ENCODE data around the gene CMTM1.

Gene CMTM1

DNA sequence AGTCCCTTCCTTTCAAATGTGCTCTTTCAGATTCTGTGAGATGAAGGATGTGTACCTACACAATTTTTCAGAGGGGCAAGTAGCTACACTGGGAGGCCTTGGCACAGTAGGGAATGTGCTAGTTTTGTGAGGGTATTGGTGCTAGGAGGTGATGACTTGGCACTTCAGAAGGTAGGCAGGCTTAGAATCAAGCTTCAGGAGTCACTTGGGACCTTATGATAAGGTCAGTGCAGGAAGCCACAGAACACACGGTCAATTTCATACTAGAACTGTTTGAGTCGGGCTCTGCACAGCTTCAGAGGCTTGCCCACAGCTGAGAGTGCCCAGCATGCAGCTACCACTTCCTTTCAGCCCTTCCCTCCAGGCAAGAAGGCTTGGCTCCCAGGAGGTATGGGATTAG lies 6.1 kb downstream of the CMTM1 start:
- no peak overlapping the region for H3K9ac ChIP-seq (ENCODE audit: low read length)
- H3K27me3 ChIP-seq (ENCODE audit: control insufficient read depth, insufficient read depth, low read length) = no peaks in the 10 kb centered on the region
- H3K36me3 ChIP-seq (ENCODE audit: control insufficient read depth, insufficient read depth, low read length) = no peaks in the 10 kb centered on the region
- no peak overlapping the region for H3K4me3 ChIP-seq (ENCODE audit: low read length)
- no peaks in the 10 kb centered on the region for H3K9me3 ChIP-seq (ENCODE audit: control insufficient read depth, low read length)
- no peaks in the 10 kb centered on the region for H3K4me1 ChIP-seq (ENCODE audit: control insufficient read depth, insufficient read depth, low read length)

DNA sequence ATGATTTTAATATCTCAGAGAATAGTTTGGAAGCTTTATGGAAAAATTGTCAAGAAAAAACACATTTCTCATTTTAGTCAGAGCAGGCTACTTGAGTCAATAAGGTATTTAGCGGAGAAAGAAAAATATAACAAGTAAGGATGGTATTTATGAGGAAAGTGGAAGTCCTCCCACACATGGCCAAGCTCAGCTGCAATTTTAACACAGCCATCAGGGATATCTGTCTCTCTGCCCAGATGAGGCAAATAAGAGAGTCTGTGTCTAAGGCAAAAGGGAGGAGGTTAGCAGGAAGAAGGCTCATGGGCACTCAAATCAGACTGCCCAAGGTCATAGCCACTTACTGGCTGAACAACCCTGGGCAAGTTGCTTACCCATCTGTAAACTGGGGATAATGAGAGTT lies 7.8 kb downstream of the CMTM1 start:
- H3K27me3 ChIP-seq (ENCODE audit: control insufficient read depth, insufficient read depth, low read length) = peaks cover 14% of the 10 kb centered on the region
- H3K4me1 ChIP-seq (ENCODE audit: control insufficient read depth, insufficient read depth, low read length) = no peaks in the 10 kb centered on the region
- H3K9ac ChIP-seq (ENCODE audit: low read length) = no peak overlapping the region
- H3K9me3 ChIP-seq (ENCODE audit: control insufficient read depth, low read length) = no peaks in the 10 kb centered on the region
- H3K4me3 ChIP-seq (ENCODE audit: low read length) = no peak overlapping the region
- no peaks in the 10 kb centered on the region for H3K36me3 ChIP-seq (ENCODE audit: control insufficient read depth, insufficient read depth, low read length)

DNA sequence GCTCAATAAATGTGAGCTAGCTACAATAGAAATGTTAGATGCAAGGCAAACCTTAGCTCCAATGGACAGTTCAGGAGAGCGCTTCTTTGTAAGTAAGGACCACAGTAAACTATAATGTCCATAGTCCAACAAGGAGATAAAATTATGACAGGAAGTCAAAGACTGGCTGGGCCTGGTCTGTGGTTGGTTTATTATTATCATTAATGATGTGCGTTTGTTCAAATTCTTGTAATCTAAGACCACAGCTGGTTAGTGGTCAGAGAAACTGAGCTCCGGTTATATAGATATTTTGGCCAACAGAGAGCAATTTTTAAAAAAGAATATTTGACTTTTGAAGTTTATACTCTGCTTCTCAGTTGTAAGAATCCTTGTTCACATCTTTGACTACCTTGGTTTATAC lies 8.3 kb downstream of the CMTM1 start:
- Histone ChIP-seq H3K9me3 (ENCODE audit: control insufficient read depth, low read length) (no peaks in the 10 kb centered on the region), H3K4me3 (ENCODE audit: low read length) (no peak overlapping the region), H3K4me1 (ENCODE audit: control insufficient read depth, insufficient read depth, low read length) (no peaks in the 10 kb centered on the region), H3K36me3 (ENCODE audit: control insufficient read depth, insufficient read depth, low read length) (no peaks in the 10 kb centered on the region), H3K27me3 (ENCODE audit: control insufficient read depth, insufficient read depth, low read length) (peaks cover 14% of the 10 kb centered on the region), H3K9ac (ENCODE audit: low read length) (no peak overlapping the region)

DNA sequence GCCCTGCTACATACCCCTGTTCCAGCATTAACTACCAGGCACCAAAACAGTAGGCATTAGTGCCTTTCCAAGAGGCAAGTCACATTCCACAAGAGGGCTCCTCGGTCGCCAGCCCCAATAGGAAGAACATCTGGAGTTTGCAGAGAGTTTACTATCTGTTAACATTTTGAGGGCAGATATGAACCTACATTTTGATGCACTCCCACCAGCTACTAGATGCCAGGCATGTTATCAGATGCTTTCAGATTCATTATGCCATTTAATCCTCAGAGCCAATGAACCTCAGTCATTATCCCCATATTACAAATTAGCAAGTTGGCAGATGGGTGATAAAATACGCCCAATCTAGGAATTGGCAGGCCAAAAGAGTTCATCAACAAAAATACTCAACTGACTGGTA lies 8.8 kb downstream of the CMTM1 start:
- no peaks in the 10 kb centered on the region for H3K4me1 ChIP-seq (ENCODE audit: control insufficient read depth, insufficient read depth, low read length)
- H3K9me3 ChIP-seq (ENCODE audit: control insufficient read depth, low read length) = no peaks in the 10 kb centered on the region
- no peak overlapping the region for H3K9ac ChIP-seq (ENCODE audit: low read length)
- H3K27me3 ChIP-seq (ENCODE audit: control insufficient read depth, insufficient read depth, low read length) = peaks cover 14% of the 10 kb centered on the region
- no peak overlapping the region for H3K4me3 ChIP-seq (ENCODE audit: low read length)
- H3K36me3 ChIP-seq (ENCODE audit: control insufficient read depth, insufficient read depth, low read length) = no peaks in the 10 kb centered on the region

DNA sequence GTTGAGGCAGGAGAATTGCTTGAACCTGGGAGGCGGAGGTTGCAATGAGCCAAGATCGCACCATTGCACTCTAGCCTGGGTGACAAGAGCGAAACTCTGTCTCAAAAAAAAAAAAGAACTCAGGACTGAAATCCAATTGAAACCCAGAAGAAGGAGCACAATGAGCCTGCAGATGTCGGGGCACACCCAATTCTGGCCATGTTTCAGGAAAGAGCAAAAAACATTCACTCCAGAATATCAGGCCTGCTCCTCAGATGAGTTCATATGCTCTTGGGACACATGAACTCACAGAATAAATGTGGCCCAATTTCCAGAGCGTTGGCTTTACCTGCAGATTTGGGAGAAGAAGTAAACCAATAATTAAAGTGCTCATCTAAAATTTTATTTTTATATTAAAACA lies 10.1 kb downstream of the CMTM1 start:
- no peak overlapping the region for H3K4me3 ChIP-seq (ENCODE audit: low read length)
- no peaks in the 10 kb centered on the region for H3K4me1 ChIP-seq (ENCODE audit: control insufficient read depth, insufficient read depth, low read length)
- no peaks in the 10 kb centered on the region for H3K9me3 ChIP-seq (ENCODE audit: control insufficient read depth, low read length)
- no peaks in the 10 kb centered on the region for H3K36me3 ChIP-seq (ENCODE audit: control insufficient read depth, insufficient read depth, low read length)
- no peak overlapping the region for H3K9ac ChIP-seq (ENCODE audit: low read length)
- H3K27me3 ChIP-seq (ENCODE audit: control insufficient read depth, insufficient read depth, low read length) = peaks cover 14% of the 10 kb centered on the region

DNA sequence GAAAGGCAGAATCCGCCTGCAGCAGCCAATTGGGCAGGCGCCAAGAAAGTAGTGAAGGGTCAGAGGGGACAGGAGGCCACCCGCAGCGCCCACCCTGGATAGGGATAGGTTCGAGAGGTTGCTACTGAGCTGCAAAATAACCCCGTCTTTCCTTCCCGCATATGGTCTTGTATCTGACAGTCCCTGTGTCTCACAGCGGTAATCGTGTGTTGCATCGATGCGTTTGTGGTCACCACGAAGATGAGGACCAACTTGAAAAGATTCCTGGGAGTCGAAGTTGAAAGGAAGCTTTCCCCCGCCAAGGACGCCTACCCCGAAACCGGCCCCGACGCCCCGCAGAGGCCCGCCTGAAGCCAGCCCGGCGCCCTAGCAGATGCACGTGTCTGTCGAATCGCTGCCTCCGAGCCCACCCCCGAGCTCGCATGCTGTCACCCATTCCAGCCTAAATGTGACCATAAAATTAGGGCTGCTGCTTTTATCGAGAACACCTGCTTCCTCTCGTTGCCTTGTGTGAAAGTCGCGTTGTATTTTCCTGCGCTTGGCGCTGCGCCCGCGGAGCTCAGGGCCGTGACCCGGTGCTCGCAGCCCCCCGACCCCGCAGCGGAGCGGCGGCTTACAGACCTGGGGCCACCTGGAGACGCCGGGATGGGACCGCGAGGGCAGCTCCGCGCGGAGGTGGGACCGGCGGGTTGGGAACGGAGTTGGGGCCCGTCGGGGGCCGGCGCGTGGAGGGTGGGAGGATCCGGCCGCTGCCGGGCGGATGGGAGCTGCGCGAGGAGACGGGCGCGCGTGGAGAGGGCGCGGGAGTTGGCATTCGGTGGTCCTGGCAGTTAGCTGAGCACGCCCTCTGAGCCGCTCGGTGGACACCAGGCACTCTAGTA lies 12.7 kb downstream of the CMTM1 start, which contains the start of gene CMTM2:
Gene CMTM2 (plus strand): TSS at position 813 of the 881 bp plus-strand sequence. CDS start 145 bp downstream, outside the sequence.
- H3K4me1 ChIP-seq (ENCODE audit: control insufficient read depth, insufficient read depth, low read length) = peaks cover 6% of the 10 kb centered on the region
- no peak within 1 kb of the TSS for H3K9ac ChIP-seq (ENCODE audit: low read length)
- H3K4me3 ChIP-seq (ENCODE audit: low read length) = no peak within 1 kb of the TSS
- no peaks in the 10 kb centered on the region for H3K9me3 ChIP-seq (ENCODE audit: control insufficient read depth, low read length)
- peaks cover 14% of the 10 kb centered on the region for H3K27me3 ChIP-seq (ENCODE audit: control insufficient read depth, insufficient read depth, low read length)
- no peaks in the 10 kb centered on the region for H3K36me3 ChIP-seq (ENCODE audit: control insufficient read depth, insufficient read depth, low read length)

DNA sequence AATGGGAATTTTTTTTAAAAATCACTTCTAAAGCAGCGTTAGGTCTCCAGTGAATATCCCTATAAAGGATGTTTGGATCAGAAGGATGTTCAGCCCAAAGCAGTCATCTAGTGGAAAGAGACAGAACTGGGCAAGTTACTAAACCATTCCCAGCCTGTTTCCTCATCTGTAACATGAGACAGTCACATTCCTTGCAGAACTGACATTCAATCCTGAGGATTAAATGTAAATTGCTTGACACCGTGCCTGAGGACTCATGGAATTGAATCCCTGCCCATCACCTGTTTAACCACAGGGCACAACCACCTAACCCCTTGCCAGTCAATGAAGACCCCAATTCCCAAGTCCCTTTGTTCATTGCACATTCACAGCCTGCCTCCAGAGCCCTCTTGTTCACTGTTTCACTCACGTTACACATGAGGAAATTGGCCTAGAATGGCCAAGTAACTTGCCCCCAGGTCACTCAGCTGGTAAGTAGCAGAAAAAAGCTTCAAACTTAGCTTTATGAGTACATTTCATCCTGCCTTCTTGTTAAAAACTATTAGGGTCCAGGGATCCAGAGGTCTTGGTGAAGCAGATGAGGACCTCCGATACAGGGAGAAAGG lies 14.5 kb downstream of the CMTM1 start:
- Histone ChIP-seq H3K4me3 (ENCODE audit: low read length) (no peak overlapping the region), H3K36me3 (ENCODE audit: control insufficient read depth, insufficient read depth, low read length) (no peaks in the 10 kb centered on the region), H3K9ac (ENCODE audit: low read length) (no peak overlapping the region)

DNA sequence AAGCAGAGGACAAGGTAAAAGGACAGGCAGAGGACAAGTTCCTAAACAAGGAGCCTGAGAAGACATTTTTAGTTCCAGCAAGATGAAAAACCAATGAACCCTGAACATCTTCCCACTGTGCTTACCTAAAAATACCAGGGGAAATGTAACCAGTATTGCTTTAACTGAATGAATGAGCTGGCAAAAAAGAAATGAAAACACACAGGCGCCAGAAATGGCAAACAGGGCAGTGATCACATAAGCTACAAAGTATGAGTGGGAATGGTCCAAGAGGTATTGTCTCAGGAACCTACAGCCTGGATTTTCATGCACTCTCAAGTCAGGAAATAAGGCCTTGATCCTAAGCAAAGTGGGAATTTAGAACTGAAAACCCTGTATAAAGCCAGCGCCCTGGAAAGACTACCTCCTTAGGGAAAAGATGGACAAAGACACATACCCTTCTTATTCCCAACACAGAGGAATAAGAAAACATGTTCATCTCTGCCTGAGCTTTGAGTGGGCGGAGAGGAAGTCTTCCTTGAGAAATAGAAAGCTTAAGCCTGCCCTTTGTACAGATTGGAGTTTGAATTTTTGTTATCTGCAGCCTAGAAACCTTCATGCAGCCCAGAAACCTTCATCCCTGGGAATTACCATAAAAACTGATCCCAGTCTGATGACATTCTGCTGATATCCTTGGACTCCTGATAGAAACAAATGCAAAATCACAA lies 15.2 kb downstream of the CMTM1 start:
- H3K27me3 ChIP-seq (ENCODE audit: control insufficient read depth, insufficient read depth, low read length) = peaks cover 14% of the 10 kb centered on the region
- H3K4me1 ChIP-seq (ENCODE audit: control insufficient read depth, insufficient read depth, low read length) = peaks cover 6% of the 10 kb centered on the region
- no peak overlapping the region for H3K4me3 ChIP-seq (ENCODE audit: low read length)
- no peaks in the 10 kb centered on the region for H3K9me3 ChIP-seq (ENCODE audit: control insufficient read depth, low read length)
- H3K36me3 ChIP-seq (ENCODE audit: control insufficient read depth, insufficient read depth, low read length) = no peaks in the 10 kb centered on the region
- H3K9ac ChIP-seq (ENCODE audit: low read length) = no peak overlapping the region

More for the DNA sequence above, 14.5 kb downstream of the CMTM1 start:
- peaks cover 14% of the 10 kb centered on the region for H3K27me3 ChIP-seq (ENCODE audit: control insufficient read depth, insufficient read depth, low read length)
- H3K4me1 ChIP-seq (ENCODE audit: control insufficient read depth, insufficient read depth, low read length) = peaks cover 6% of the 10 kb centered on the region
- no peaks in the 10 kb centered on the region for H3K9me3 ChIP-seq (ENCODE audit: control insufficient read depth, low read length)

DNA sequence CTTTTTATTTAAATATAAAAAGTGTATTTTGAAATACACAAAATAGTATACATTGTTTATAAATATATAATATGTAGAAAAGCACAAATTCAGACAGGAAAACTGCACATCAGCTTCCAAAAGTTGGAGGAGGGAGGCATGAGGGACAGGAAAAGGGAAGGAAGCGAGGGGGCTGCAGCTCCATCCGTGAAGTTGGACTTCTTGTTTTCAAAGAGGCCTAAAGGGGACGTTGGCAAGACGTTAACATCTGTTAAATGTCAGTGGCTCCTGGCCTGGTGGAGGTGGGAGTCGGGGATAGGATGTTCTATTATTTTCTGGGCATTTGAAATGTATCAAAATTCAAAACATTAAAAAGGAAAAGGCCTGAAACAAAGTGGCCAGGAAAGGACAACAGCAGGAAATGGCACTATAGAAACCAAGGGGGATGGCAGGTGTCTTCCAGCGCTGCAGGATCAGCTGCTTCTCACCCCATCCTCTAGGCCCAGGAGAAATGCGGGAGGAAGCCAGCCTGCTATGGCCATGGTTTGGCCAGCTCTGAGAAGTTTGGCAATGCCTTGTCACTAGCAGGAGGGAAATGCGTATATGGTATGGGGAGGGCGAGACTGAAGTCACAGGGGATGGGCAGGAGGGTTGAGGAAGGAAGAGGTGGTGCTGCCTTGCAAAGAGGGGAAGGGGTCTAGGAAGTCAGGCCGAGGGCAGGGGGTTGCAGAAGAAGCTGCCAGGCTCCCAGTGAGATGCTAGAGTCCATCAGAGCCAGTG lies 19.4 kb downstream of the CMTM1 start:
- no peaks in the 10 kb centered on the region for H3K27me3 ChIP-seq (ENCODE audit: control insufficient read depth, insufficient read depth, low read length)
- no peak overlapping the region for H3K4me3 ChIP-seq (ENCODE audit: low read length)
- H3K4me1 ChIP-seq (ENCODE audit: control insufficient read depth, insufficient read depth, low read length) = peaks cover 6% of the 10 kb centered on the region
- no peak overlapping the region for H3K9ac ChIP-seq (ENCODE audit: low read length)
- H3K36me3 ChIP-seq (ENCODE audit: control insufficient read depth, insufficient read depth, low read length) = no peaks in the 10 kb centered on the region
- H3K9me3 ChIP-seq (ENCODE audit: control insufficient read depth, low read length) = no peaks in the 10 kb centered on the region

DNA sequence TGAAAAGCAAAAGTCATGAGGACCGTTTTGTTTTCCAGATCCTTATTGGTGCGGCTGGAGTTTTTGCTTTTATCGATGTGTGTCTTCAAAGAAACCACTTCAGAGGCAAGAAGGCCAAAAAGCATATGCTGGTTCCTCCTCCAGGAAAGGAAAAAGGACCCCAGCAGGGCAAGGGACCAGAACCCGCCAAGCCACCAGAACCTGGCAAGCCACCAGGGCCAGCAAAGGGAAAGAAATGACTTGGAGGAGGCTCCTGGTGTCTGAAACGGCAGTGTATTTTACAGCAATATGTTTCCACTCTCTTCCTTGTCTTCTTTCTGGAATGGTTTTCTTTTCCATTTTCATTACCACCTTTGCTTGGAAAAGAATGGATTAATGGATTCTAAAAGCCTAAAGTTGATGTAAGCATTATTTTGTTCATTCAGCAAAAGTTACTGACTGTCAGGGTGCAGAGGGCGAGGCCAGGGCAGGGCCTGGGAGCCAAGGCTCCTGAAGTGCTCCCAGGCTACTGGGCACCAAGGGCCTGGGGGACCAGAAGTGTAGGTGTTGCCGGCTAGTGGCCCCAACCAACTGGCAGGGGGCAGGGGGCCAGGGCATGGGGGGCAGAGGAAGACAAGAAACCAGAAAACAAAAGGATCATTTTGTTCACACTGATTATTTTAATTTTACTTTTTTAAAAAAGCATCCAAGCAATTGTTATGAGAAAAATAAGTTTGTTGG lies 21.8 kb downstream of the CMTM1 start:
- H3K27me3 ChIP-seq (ENCODE audit: control insufficient read depth, insufficient read depth, low read length) = no peaks in the 10 kb centered on the region
- H3K4me1 ChIP-seq (ENCODE audit: control insufficient read depth, insufficient read depth, low read length) = no peaks in the 10 kb centered on the region
- no peak overlapping the region for H3K9ac ChIP-seq (ENCODE audit: low read length)
- no peaks in the 10 kb centered on the region for H3K9me3 ChIP-seq (ENCODE audit: control insufficient read depth, low read length)
- H3K36me3 ChIP-seq (ENCODE audit: control insufficient read depth, insufficient read depth, low read length) = no peaks in the 10 kb centered on the region
- peak overlapping the region; percentile 7 for H3K4me3 ChIP-seq (ENCODE audit: low read length)

DNA sequence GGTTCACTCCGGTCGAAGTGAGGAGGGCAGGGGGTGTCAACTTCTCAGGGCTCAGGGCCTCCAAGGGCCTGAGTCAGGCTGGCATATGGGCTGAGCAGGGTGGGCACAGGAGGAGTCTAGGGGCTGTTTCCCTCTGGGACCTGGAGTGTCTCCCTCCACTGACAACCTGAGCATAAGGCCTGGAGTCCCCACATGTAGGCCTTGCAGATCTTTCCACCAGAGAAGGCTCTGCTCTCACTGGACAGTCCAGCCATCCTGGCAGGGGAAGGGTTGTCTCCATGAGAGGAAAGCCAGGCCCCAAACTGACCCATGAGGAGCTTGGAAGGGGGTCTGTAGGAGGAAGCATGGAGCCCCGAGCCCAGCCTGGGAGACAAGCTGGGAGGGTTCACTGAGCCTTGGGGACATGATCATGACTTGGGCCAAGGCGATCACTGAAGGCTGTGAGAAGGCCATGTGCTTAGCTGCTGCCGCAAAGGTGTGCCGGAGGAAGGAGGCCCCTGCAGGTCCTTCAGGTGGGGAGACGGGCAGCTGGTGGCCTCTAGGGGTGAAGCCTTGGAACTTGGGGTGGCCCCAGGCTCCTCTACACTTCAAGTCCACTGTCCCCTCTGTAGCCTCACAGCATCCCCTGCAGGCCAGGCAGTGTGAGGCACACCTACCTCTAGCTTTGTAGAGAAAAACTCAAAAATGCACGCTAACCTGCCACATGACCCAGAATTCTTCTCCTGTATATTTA lies 22.9 kb downstream of the CMTM1 start:
- Histone ChIP-seq H3K4me3 (ENCODE audit: low read length) (no peak overlapping the region), H3K4me1 (ENCODE audit: control insufficient read depth, insufficient read depth, low read length) (no peaks in the 10 kb centered on the region), H3K36me3 (ENCODE audit: control insufficient read depth, insufficient read depth, low read length) (no peaks in the 10 kb centered on the region), H3K9ac (ENCODE audit: low read length) (no peak overlapping the region), H3K9me3 (ENCODE audit: control insufficient read depth, low read length) (no peaks in the 10 kb centered on the region), H3K27me3 (ENCODE audit: control insufficient read depth, insufficient read depth, low read length) (no peaks in the 10 kb centered on the region)

Data from mucosa of stomach (tissue), 1 donor.